Fibroblast of skin of back (primary cell): ENCODE data around the gene ATL2.

Experiments used
- DNase-seq: peaks from one replicate; pipeline ENCODE4 v3.0.0-alpha.2; 2013

The ATL2 gene

DNA sequence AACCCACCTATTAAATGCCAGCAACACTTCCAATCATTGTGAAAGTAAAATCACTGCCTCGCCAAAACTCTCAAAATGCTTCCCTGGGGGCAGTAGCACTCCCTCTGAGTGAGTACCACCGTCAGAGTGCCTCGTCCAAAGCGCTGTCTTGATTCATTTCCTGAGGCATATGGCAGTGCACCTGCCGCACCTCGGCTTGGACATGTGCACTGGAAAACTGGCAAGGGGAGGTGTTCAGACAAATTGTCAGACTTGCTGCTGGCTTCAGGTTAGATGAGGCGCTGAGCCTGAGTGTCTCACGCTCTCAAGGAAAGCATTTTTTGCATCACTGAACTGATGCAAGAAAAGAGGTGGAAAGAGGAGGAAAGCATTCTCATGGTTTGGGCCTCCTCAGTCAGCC lies 132.8 kb downstream of the ATL2 start:
- DNase-seq = no peak
